ENCODE measurements around the gene LPO. TPM values are rescaled to one million over a fixed set of nuclear protein-coding genes. Genes with fewer than 3 reads are reported as not detected.

The LPO gene
- polyA plus RNA-seq, 1 donor from 2014 or later: not detected

DNA sequence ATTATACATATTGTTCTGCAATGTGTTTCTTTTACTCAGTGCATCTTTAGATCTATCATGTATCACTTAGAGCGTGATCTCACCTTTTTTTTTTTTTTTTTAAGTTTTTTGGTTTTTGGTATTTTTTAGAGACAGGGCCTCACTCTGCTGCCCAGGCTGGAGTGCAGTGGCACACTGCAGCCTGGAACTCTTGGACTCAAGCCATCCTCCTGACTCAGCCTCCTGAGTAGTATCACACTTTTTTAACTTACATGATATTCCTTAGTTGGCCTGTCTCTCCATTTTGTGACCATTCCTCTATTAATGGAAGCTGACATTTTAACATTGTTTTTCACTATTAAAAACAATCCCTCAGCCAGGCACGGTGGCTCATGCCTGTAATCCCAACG lies 47.0 kb downstream of the LPO start:
- H4K20me1 ChIP-seq (ENCODE audit: insufficient read depth): no peaks in the 10 kb centered on the region
- no peaks in the 10 kb centered on the region for H3K79me2 ChIP-seq (replicated peaks; ENCODE audit: insufficient read depth, low read length)
- no peaks in the 10 kb centered on the region for H3K27me3 ChIP-seq (ENCODE audit: insufficient read depth, low read depth, low read length)
- H2AFZ ChIP-seq (ENCODE audit: low read depth, low read length): no peak overlapping the region
- no peak overlapping the region for H3K4me2 ChIP-seq (ENCODE audit: low read length)
- H3K9me3 ChIP-seq (ENCODE audit: low read length): no peaks in the 10 kb centered on the region
- H3K4me3 ChIP-seq (ENCODE audit: low read length): no peak overlapping the region
- TF ChIP-seq TAF1 (IDR thresholded peaks at IDR 0.05; ENCODE audit: low read depth) (no peak), EP300 (conservative IDR thresholded peaks at IDR 0.05; ENCODE audit: poor library complexity, severe bottlenecking) (no peak), EZH2 (IDR thresholded peaks at IDR 0.05; ENCODE audit: borderline replicate concordance, insufficient read depth, low read length, poor library complexity, severe bottlenecking) (no peak), MXI1 (conservative IDR thresholded peaks at IDR 0.05; ENCODE audit: poor library complexity, severe bottlenecking) (no peak), POLR2AphosphoS5 (IDR thresholded peaks at IDR 0.05) (no peak), RAD21 (conservative IDR thresholded peaks at IDR 0.05) (no peak), SMC3 (conservative IDR thresholded peaks at IDR 0.05; ENCODE audit: poor library complexity) (no peak)
- TF ChIP-seq, protein P1, sequence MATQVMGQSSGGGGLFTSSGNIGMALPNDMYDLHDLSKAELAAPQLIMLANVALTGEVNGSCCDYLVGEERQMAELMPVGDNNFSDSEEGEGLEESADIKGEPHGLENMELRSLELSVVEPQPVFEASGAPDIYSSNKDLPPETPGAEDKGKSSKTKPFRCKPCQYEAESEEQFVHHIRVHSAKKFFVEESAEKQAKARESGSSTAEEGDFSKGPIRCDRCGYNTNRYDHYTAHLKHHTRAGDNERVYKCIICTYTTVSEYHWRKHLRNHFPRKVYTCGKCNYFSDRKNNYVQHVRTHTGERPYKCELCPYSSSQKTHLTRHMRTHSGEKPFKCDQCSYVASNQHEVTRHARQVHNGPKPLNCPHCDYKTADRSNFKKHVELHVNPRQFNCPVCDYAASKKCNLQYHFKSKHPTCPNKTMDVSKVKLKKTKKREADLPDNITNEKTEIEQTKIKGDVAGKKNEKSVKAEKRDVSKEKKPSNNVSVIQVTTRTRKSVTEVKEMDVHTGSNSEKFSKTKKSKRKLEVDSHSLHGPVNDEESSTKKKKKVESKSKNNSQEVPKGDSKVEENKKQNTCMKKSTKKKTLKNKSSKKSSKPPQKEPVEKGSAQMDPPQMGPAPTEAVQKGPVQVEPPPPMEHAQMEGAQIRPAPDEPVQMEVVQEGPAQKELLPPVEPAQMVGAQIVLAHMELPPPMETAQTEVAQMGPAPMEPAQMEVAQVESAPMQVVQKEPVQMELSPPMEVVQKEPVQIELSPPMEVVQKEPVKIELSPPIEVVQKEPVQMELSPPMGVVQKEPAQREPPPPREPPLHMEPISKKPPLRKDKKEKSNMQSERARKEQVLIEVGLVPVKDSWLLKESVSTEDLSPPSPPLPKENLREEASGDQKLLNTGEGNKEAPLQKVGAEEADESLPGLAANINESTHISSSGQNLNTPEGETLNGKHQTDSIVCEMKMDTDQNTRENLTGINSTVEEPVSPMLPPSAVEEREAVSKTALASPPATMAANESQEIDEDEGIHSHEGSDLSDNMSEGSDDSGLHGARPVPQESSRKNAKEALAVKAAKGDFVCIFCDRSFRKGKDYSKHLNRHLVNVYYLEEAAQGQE (IDR thresholded peaks at IDR 0.05; ENCODE audit: borderline replicate concordance): no peak
- no peaks in the 10 kb centered on the region for H3K9me2 ChIP-seq (ENCODE audit: insufficient read depth, low read length)
- H3F3A ChIP-seq (ENCODE audit: insufficient read depth, low read length, poor library complexity, severe bottlenecking): no peaks in the 10 kb centered on the region
- H3K27ac ChIP-seq (ENCODE audit: low read length): no peak overlapping the region
- H3K36me3 ChIP-seq (ENCODE audit: insufficient read depth, low read length): no peaks in the 10 kb centered on the region
- H3K9ac ChIP-seq (ENCODE audit: low read length): no peak overlapping the region

GRCh38 chr17:58289869-58290268 lies 51.5 kb downstream of the LPO start:
- TF ChIP-seq MXI1 (conservative IDR thresholded peaks at IDR 0.05; ENCODE audit: poor library complexity, severe bottlenecking) (no peak), EP300 (conservative IDR thresholded peaks at IDR 0.05; ENCODE audit: poor library complexity, severe bottlenecking) (no peak), EZH2 (IDR thresholded peaks at IDR 0.05; ENCODE audit: borderline replicate concordance, insufficient read depth, low read length, poor library complexity, severe bottlenecking) (no peak), SMC3 (conservative IDR thresholded peaks at IDR 0.05; ENCODE audit: poor library complexity) (no peak), CTCF (IDR thresholded peaks at IDR 0.05; ENCODE audit: poor library complexity, severe bottlenecking) (no peak), RAD21 (conservative IDR thresholded peaks at IDR 0.05) (no peak), POLR2AphosphoS5 (IDR thresholded peaks at IDR 0.05) (no peak), TAF1 (IDR thresholded peaks at IDR 0.05; ENCODE audit: low read depth) (no peak)
- TF ChIP-seq, protein P1 (IDR thresholded peaks at IDR 0.05; ENCODE audit: borderline replicate concordance): no peak
- H3K4me3 ChIP-seq (ENCODE audit: low read length): no peak overlapping the region

More at GRCh38 chr17:58289869-58290268, 51.5 kb downstream of the LPO start:
- Histone ChIP-seq H3K27me3 (ENCODE audit: insufficient read depth, low read depth, low read length) (no peaks in the 10 kb centered on the region), H3K9me3 (ENCODE audit: low read length) (no peaks in the 10 kb centered on the region), H3F3A (ENCODE audit: insufficient read depth, low read length, poor library complexity, severe bottlenecking) (no peaks in the 10 kb centered on the region), H3K36me3 (ENCODE audit: insufficient read depth, low read length) (no peaks in the 10 kb centered on the region), H3K27ac (ENCODE audit: low read length) (no peak overlapping the region), H4K20me1 (ENCODE audit: insufficient read depth) (no peaks in the 10 kb centered on the region), H3K9ac (ENCODE audit: low read length) (no peak overlapping the region), H3K79me2 (replicated peaks; ENCODE audit: insufficient read depth, low read length) (no peaks in the 10 kb centered on the region), H2AFZ (ENCODE audit: low read depth, low read length) (no peak overlapping the region), H3K4me2 (ENCODE audit: low read length) (no peak overlapping the region), H3K9me2 (ENCODE audit: insufficient read depth, low read length) (no peaks in the 10 kb centered on the region)
